Aorta (tissue), 5 donors: ENCODE measurements around the gene NPC1. TPM values are rescaled to one million over a fixed set of nuclear protein-coding genes. Genes with fewer than 3 reads are reported as not detected.
A peak's percentile ranks its signal among the peaks of the same experiment; 100 is the strongest.
"Not testable (repeated sequence)": the region's sequence is repeated elsewhere in the genome, so short reads cannot be mapped to it uniquely, and the experiment has no call there.

Experiments used
- ATAC-seq: fragments of 200-7000 bp; cut with Tn5 transposase; one replicate; pipeline ENCODE4 v1.9.1; 2022; ENCODE audit warnings: moderate library complexity; ENCODE audit not compliant: low FRiP score
- DNase-seq, 2 donors: peaks; one replicate each; pipeline ENCODE4 v3.0.0-alpha.2; 2020
- H3K27ac ChIP-seq, 2 donors: one replicate each; pipeline ENCODE4 v1.5.1; 2013; ENCODE audit warnings: low read length in 2 of 2, mild to moderate bottlenecking in 2 of 2, moderate library complexity in 2 of 2, control low read depth in 1 of 2, inconsistent platforms in 1 of 2, low read depth in 1 of 2
- H3K27me3 ChIP-seq, 2 donors: one replicate each; pipeline ENCODE4 v1.6.1; 2013; ENCODE audit warnings: control low read depth in 1 of 2, low read length in 1 of 2, mild to moderate bottlenecking in 1 of 2, moderate library complexity in 1 of 2; ENCODE audit not compliant: insufficient read depth in 2 of 2, control insufficient read depth in 1 of 2
- H3K36me3 ChIP-seq, 2 donors: one replicate each; pipeline ENCODE4 v1.6.1; 2013; ENCODE audit warnings: control low read depth in 1 of 2, low read length in 1 of 2, mild to moderate bottlenecking in 1 of 2; ENCODE audit not compliant: insufficient read depth in 2 of 2, control insufficient read depth in 1 of 2
- H3K4me1 ChIP-seq, 2 donors: one replicate each; pipeline ENCODE4 v1.6.1; 2013; ENCODE audit warnings: low read length in 2 of 2, control low read depth in 1 of 2, mild to moderate bottlenecking in 1 of 2, moderate library complexity in 1 of 2; ENCODE audit not compliant: insufficient read depth in 2 of 2, control insufficient read depth in 1 of 2
- H3K4me3 ChIP-seq, 2 donors: one replicate each; pipeline ENCODE4 v1.5.1; 2013; ENCODE audit warnings: low read length in 2 of 2, control low read depth in 1 of 2, mild to moderate bottlenecking in 1 of 2
- H3K9me3 ChIP-seq: one replicate; pipeline ENCODE4 v1.6.1; 2013; ENCODE audit warnings: mild to moderate bottlenecking, low read length; ENCODE audit not compliant: control insufficient read depth
- WGBS, 2 donors: extraction: QIAGEN DNeasy Blood & Tissue Kit; methylation state at CpG; one replicate each; pipeline ENCODE4 v1.1.7; 2013; 5-methylcytosine and 5-hydroxymethylcytosine counted together
- intact Hi-C, 2 donors: fragments of 100-400 bp; cut with DNase I; formaldehyde crosslinking; loops; one replicate each; pipeline versions ENCODE4 v1.14.2 to v1.15.0; 2022
- polyA plus RNA-seq, 2 donors: library from polyadenylated mRNA; stranded (reverse); fragments of 200-250 nt; gene quantifications; one replicate each; pipeline ENCODE4 v1.2.3, GENCODE V29; 2013
- total RNA-seq, 2 donors: library from RNA; stranded (reverse); fragmentation: NEBNext Ultra II Directional; extraction: Animal tissue kit (Norgen Biotek cat#: 25700); gene quantifications; one replicate each; pipeline ENCODE4 v1.2.1, GENCODE V29; 2021
- donor health status: healthy with polysubstance abuse.
- donor health status: Bipolar disorder and iron deficiency.
- donor health status: DM: no; HTN: no; CAD: no.
- donor health status: DM: no; HTN: no; CAD: no.
- donor health status: DM: yes; HTN: yes; CAD: no.

The NPC1 gene
- total and polyA plus RNA-seq, 4 donors = 16.2 to 81.0 (median 43.7) TPM

GRCh38 chr18:23502516-23503037 lies 83.7 kb downstream of the NPC1 start:
- no peaks in the 10 kb centered on the region for H3K27me3 ChIP-seq
- H3K9me3 ChIP-seq = no peaks in the 10 kb centered on the region
- peak overlapping the region; percentile 83 to 90 for H3K4me3 ChIP-seq
- DNase-seq (no peak), ATAC-seq (no peak)
- H3K27ac ChIP-seq = peak overlapping the region; percentile 52 to 99
- intact Hi-C loops = loop anchor here in 1 of 2 donors (5.0 kb wide), 2 partner anchors 50 to 85 kb away; partner anchors contain the start of genes NPC1 and RIOK3
- 7 to 10% methylated on average over 6 of the region's 6 CpGs for WGBS, 2 donors
- H3K4me1 ChIP-seq = no peaks in the 10 kb centered on the region
- H3K36me3 ChIP-seq = no peaks in the 10 kb centered on the region

GRCh38 chr18:23501626-23502025 lies 84.7 kb downstream of the NPC1 start:
- H3K4me1 ChIP-seq = no peaks in the 10 kb centered on the region
- WGBS, 2 donors = 77 to 80% methylated on average over 6 of the region's 6 CpGs
- H3K4me3 ChIP-seq = no peak overlapping the region
- no peaks in the 10 kb centered on the region for H3K27me3 ChIP-seq
- no peaks in the 10 kb centered on the region for H3K36me3 ChIP-seq
- DNase-seq (no peak), ATAC-seq (no peak)
- H3K27ac ChIP-seq = no peak overlapping the region
- no peaks in the 10 kb centered on the region for H3K9me3 ChIP-seq
- intact Hi-C loops = loop anchor here in 1 of 2 donors (5.0 kb wide), 2 partner anchors 49 to 86 kb away; partner anchors contain the start of genes NPC1 and RIOK3

GRCh38 chr18:23499291-23499781 lies 87.0 kb downstream of the NPC1 start:
- intact Hi-C loops = no loop called here

GRCh38 chr18:23498877-23499276 lies 87.4 kb downstream of the NPC1 start:
- no peak for ATAC-seq
- peak; percentile 76 to 81 for DNase-seq
- 19 to 20% methylated on average over 5 of the region's 5 CpGs for WGBS, 2 donors
- Histone ChIP-seq H3K4me3 (no peak overlapping the region), H3K9me3 (no peaks in the 10 kb centered on the region), H3K4me1 (no peaks in the 10 kb centered on the region), H3K27me3 (no peaks in the 10 kb centered on the region), H3K27ac (peak overlapping the region; percentile 49 to 67), H3K36me3 (no peaks in the 10 kb centered on the region)
- intact Hi-C loops = no loop called here

More at GRCh38 chr18:23499291-23499781, 87.0 kb downstream of the NPC1 start:
- no peaks in the 10 kb centered on the region for H3K27me3 ChIP-seq
- 2 to 4% methylated on average over 11 of the region's 11 CpGs for WGBS, 2 donors
- peak overlapping the region; percentile 49 to 67 for H3K27ac ChIP-seq
- ATAC-seq (no peak), DNase-seq (peak in 1 of 2 donors; percentile 68)
- no peaks in the 10 kb centered on the region for H3K36me3 ChIP-seq
- H3K9me3 ChIP-seq = no peaks in the 10 kb centered on the region
- no peaks in the 10 kb centered on the region for H3K4me1 ChIP-seq
- no peak overlapping the region for H3K4me3 ChIP-seq

GRCh38 chr18:23498117-23498516 lies 88.2 kb downstream of the NPC1 start:
- H3K27me3 ChIP-seq = no peaks in the 10 kb centered on the region
- H3K4me1 ChIP-seq = no peaks in the 10 kb centered on the region
- no peak overlapping the region for H3K4me3 ChIP-seq
- DNase-seq = no peak
- H3K36me3 ChIP-seq = no peaks in the 10 kb centered on the region
- 82 to 93% methylated on average over 2 of the region's 2 CpGs for WGBS, 2 donors
- no peak for ATAC-seq
- H3K9me3 ChIP-seq = no peaks in the 10 kb centered on the region
- intact Hi-C loops = no loop called here
- H3K27ac ChIP-seq = no peak overlapping the region

- no peaks in the 10 kb centered on the region for H3K4me1 ChIP-seq
- no peak overlapping the region for H3K4me3 ChIP-seq
- intact Hi-C loops = no loop called here
- no peak overlapping the region for H3K27ac ChIP-seq
- 86 to 87% methylated on average over 12 of the region's 12 CpGs for WGBS, 2 donors
- H3K27me3 ChIP-seq = no peaks in the 10 kb centered on the region
- H3K9me3 ChIP-seq = no peaks in the 10 kb centered on the region
- no peak for ATAC-seq
- H3K36me3 ChIP-seq = no peaks in the 10 kb centered on the region
- no peak for DNase-seq
Measured at GRCh38 chr18:23495723-23496440, 90.4 kb downstream of the NPC1 start.

- Histone ChIP-seq H3K27ac (no peak overlapping the region), H3K36me3 (no peaks in the 10 kb centered on the region), H3K4me3 (no peak overlapping the region), H3K9me3 (no peaks in the 10 kb centered on the region), H3K4me1 (no peaks in the 10 kb centered on the region), H3K27me3 (no peaks in the 10 kb centered on the region)
- no peak for ATAC-seq
- WGBS, 2 donors = 94 to 100% methylated on average over 1 of the region's 1 CpG
- intact Hi-C loops = no loop called here
- DNase-seq = no peak
Measured at GRCh38 chr18:23494992-23495391, 91.3 kb downstream of the NPC1 start.

GRCh38 chr18:23493654-23494053 lies 92.7 kb downstream of the NPC1 start:
- no peak overlapping the region for H3K27ac ChIP-seq
- intact Hi-C loops = no loop called here
- no peaks in the 10 kb centered on the region for H3K9me3 ChIP-seq
- H3K36me3 ChIP-seq = no peaks in the 10 kb centered on the region
- ATAC-seq (no peak), DNase-seq (no peak)
- no peaks in the 10 kb centered on the region for H3K27me3 ChIP-seq
- 98 to 100% methylated on average over 1 of the region's 1 CpG for WGBS, 2 donors
- H3K4me1 ChIP-seq = no peaks in the 10 kb centered on the region
- no peak overlapping the region for H3K4me3 ChIP-seq

- 5 to 16% methylated on average over 5 of the region's 5 CpGs for WGBS, 2 donors
- H3K27me3 ChIP-seq, H3K9me3 ChIP-seq, H3K36me3 ChIP-seq, H3K4me3 ChIP-seq, H3K4me1 ChIP-seq: not testable (repeated sequence)
- peak; percentile 79 to 83 for DNase-seq
- peak; percentile 75 for ATAC-seq
- intact Hi-C loops = loop anchor here in 1 of 2 donors (5.0 kb wide), 1 partner anchor 37 kb away; the partner anchor contains the start of gene RIOK3
- H3K27ac ChIP-seq = peak overlapping the region; percentile 32 to 70
Measured at GRCh38 chr18:23489586-23489985, 96.7 kb downstream of the NPC1 start.
